ENCODE data around the gene LAYN.
A peak's percentile ranks its signal among the peaks of the same experiment; 100 is the strongest.

LAYN gene

DNA sequence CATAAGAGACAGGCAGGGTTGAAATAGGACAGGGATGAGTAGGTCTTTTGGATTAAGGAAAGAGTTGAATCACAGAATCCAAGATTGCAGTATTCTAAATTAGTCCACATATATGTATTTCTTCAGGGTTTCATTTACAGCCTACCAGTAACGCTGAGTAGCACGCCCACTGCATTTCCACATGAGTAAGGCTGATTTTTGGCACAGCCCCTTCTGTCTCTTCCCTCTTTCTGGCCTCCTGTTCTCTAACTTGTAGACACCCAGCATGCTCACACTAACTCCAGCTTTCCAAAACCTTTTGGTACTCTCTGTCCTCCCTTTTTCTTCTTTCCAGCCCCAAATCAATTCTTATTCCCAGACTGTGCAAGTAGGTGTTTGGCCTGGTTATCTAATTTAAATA lies 58.0 kb downstream of the LAYN start:
- DNase-seq, result no peak

DNA sequence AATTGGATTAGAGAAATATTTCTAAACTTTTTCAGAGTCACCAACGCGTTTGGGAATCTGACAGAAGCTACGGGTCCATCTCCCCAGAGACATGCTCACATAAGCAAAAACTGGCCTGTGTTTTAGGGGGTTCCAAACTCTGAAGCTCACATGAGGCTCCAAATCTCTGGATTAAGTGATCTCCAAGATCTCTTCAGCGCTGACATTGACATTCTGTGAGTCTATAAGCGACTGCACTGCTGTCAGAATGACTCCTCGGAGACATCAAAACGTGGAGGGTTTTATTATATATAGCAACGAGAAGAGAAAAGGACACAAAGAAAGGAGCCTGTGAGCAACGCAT lies 61.1 kb downstream of the LAYN start:
- no peak for DNase-seq

- peak; percentile 90 to 91 for DNase-seq
Measured at GRCh38 chr11:111601979-111602864, 61.7 kb downstream of the LAYN start, which contains the start of gene SIK2. TSS of gene SIK2 (plus strand) at chr11:111602449. CDS start at chr11:111602564, 115 bp downstream.

GRCh38 chr11:111602865-111603610 lies 62.5 kb downstream of the LAYN start:
- DNase-seq, result peak; percentile 19 to 27

DNA sequence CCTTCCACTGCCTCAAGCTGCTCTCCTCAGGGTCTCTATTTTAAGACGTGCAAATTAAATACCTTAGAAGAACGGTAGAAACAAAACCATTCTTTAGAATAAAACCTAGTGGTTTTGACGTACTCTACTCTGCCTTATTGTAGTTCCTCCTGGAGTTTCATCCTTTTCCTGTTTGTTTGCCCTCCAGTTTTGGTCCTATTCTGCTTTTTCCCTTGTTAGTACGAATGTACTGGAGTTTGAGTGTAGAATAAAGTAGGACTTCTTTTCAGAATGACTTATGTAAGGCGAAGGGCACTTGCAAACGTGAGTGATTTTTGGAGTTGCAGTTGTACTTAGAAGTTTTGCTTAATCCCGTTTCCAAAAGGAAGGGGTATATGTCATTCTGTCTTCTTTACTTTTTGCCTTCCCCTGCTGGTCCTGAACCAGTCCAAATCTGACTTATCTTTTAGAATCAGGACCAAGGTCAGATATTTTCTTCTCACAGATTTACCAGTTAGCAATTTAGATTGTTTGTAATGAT lies 63.2 kb downstream of the LAYN start:
- DNase-seq, result peak in 1 of 2 experiments; percentile 29

DNA sequence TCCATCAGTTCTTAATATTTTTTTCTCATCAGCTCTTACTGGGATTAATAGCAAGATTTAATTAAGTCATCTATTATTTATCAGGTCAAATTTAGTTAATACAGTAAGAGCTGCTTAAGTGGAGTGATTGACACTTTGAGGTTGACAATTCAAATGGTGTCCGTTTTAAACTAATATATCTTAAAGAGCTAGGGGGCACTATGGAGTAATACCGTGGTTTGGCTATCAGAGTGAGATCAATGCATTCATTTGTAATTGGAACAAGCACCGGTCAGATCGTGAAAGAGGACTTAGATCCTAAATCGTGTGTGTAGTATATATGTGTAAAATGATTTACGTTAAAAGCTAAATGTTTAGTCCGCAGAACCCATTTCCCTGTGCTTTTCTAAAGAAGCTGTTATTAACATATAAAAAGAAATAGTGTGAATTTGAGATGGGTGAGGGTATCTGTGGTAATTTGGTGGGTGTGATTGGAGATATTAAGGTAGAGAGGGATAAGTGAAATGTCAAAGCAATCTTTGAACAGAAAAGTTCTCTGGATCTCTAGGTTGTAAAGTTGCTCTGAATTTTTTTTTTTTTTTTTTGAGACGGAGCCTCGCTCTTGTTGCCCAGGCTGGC lies 64.0 kb downstream of the LAYN start:
- DNase-seq, result peak; percentile 67 to 84

DNA sequence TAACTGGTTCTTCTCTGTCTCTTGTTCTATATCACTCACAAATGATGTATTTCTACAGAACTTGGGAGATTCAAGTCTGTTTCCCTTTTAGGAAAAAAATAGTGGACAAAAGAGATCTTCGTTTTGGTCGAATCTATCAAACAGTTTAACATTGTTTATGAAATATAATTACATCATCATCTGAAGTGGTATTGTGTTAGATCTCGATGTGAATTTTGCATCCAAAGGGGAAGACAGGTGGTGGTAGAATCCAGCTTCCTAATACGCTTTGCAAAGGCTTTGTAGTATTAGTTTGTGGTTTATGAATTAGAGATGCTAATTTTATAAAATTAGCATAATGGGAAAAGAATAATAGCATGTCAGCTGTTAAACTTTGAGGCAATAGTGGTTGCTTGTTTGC lies 65.2 kb downstream of the LAYN start:
- no peak for DNase-seq

- no peak for DNase-seq
Measured at GRCh38 chr11:111606986-111607385, 66.5 kb downstream of the LAYN start.

GRCh38 chr11:111607751-111608150 lies 67.2 kb downstream of the LAYN start:
- no peak for DNase-seq
